NCI-H774 (cell line): Measurements from ENCODE around the gene SMU1.
"Not testable (repeated sequence)": the region's sequence is repeated elsewhere in the genome, so short reads cannot be mapped to it uniquely, and the experiment has no call there.

Experiments used
- DNase-seq: peaks from one replicate; lab custom pipeline; 2025; lab: John Stamatoyannopoulos, UW

SMU1 gene

GRCh38 chr9:33013962-33014664 is 62.4 kb downstream of the SMU1 start:
- DNase-seq = no peak

GRCh38 chr9:33012328-33013069 is 64.0 kb downstream of the SMU1 start:
- no peak for DNase-seq

GRCh38 chr9:33011831-33012230 is 64.6 kb downstream of the SMU1 start:
- no peak for DNase-seq

- DNase-seq = no peak
These were observed 68.7 kb downstream of the SMU1 start for GRCh38 chr9:33007755-33008154.

GRCh38 chr9:33005335-33005734 is 71.1 kb downstream of the SMU1 start:
- DNase-seq = not testable (repeated sequence)

GRCh38 chr9:33000682-33001055 is 75.8 kb downstream of the SMU1 start:
- DNase-seq = not testable (repeated sequence)

- DNase-seq = no peak
These were observed 83.8 kb downstream of the SMU1 start for GRCh38 chr9:32992595-32993238.

GRCh38 chr9:32991897-32992594 is 84.4 kb downstream of the SMU1 start:
- DNase-seq = no peak
